ENCODE measurements around the gene NEXN.
"Not testable (repeated sequence)": the region's sequence is repeated elsewhere in the genome, so short reads cannot be mapped to it uniquely, and the experiment has no call there.

Gene NEXN

DNA sequence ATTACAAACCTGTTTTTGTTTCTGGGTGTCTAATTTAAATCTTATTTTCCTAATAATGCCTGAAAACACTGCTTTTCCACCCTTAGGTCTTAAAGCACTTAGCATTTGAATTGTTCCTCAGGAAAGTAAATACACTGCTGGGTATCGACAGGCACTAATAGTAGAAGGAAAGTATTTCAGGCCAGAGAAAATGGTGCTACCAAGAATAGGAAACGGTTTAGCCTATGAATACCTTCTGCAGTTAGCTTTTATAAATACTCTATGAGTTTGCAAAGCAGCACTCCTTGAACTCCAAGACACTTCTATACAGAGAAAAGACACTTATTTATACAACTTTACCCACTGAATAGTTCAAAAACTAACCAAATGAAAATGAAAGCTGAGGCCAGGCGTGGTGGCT lies 83.7 kb downstream of the NEXN start:
- no peak for DNase-seq

GRCh38 chr1:77975386-77975785 lies 87.0 kb downstream of the NEXN start:
- no peak for DNase-seq

- no peak for DNase-seq
Measured at GRCh38 chr1:77975907-77976306, 87.5 kb downstream of the NEXN start.

GRCh38 chr1:77976433-77977076 lies 88.1 kb downstream of the NEXN start:
- DNase-seq, result no peak

GRCh38 chr1:77977989-77978292 lies 89.5 kb downstream of the NEXN start:
- DNase-seq, result no peak

DNA sequence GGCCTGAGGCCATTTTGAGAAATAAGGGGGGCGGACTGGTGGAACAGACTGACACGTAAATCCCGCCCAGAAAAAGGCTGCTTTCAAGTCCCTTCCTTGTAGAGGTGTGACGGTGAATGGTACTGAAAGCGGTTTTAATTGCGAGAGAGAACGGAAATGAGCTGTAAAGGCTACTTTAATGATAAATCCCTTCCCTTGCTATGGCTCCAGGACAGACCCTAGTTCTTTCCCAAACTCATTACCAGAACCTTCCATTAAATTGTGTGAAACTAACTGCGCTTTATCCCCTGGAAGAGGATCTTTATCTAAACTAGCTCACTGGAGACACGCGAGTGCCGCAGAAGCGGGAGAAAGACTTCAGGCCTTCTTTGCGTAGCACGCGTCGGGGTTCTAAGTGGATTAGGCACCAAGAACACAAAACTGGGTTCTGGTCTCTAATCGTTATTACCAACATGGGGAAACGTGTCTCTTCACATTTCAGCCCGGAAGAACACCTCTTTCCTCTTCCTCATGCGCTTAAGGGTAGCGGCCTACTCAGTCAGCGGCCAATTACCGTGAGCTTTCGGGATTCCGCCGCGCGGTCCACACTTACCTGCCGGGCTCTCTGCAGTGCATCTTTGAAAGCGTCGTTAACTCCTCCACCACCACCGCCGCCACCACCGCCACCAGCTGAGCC lies 90.0 kb downstream of the NEXN start:
- DNase-seq, result peak; percentile 81

- peak; percentile 100 for DNase-seq
Measured at GRCh38 chr1:77978969-77979876, 90.8 kb downstream of the NEXN start, which contains the start of gene FUBP1. Gene FUBP1, minus strand, starts transcription at chr1:77979072. Its CDS starts 68 bp downstream, at chr1:77979004.

GRCh38 chr1:77983352-77983996 lies 95.0 kb downstream of the NEXN start:
- DNase-seq, result not testable (repeated sequence)

- no peak for DNase-seq
Measured at GRCh38 chr1:77983997-77984355, 95.6 kb downstream of the NEXN start.

GRCh38 chr1:77984629-77985028 lies 96.2 kb downstream of the NEXN start:
- no peak for DNase-seq

GRCh38 chr1:77986810-77987209 lies 98.4 kb downstream of the NEXN start:
- no peak for DNase-seq

GRCh38 chr1:77987919-77988318 lies 99.5 kb downstream of the NEXN start:
- DNase-seq, result no peak

- DNase-seq, result no peak
Measured at GRCh38 chr1:77989744-77990143, 101.3 kb downstream of the NEXN start.

DNA sequence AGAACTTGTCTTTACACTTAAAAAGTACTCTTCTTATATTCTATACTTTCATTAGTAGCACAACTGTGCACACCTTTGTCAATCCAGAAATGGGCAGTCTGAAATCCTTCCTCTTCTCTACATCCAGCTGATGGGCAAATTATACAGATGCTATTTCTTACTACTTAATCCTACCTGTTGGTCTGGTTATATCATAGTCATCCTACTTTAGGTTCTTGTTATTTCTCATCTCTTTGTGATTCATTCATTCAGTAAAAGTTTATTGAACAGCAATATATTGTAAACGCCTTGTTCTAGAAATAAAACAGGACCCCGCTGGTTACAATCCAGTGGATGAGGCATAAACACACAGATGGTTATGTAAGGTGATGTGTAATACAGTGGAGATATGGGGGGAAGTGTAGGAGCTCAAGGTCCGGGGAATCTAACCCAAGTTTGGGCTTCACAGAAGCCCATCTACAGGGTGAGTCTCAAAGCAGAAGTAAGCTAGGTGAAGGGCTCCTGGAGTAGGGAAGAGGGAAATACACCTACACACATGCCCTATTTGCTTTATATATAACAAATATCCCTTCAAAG lies 102.3 kb downstream of the NEXN start:
- no peak for DNase-seq

GRCh38 chr1:77991638-77992037 lies 103.2 kb downstream of the NEXN start:
- no peak for DNase-seq

All from NCI-H2107 (cell line).